Stimulated activated CD4-positive, alpha-beta T cell treated with anti-CD3 and anti-CD28 coated beads, Interleukin-1b, Interleukin-23, amount 100 ng/mL, for 4 hours (primary cell): Measurements from ENCODE around the gene CAMK2B.

Experiments
- DNase-seq, 2 donors: peaks; one replicate each; pipeline ENCODE4 v3.0.0-alpha.2; 2020; ENCODE audit warnings: low read depth in 2 of 2

Gene CAMK2B

GRCh38 chr7:44231088-44231487 is 94.3 kb downstream of the CAMK2B start:
- no peak for DNase-seq

GRCh38 chr7:44230286-44230685 is 95.1 kb downstream of the CAMK2B start:
- DNase-seq = no peak

- no peak for DNase-seq
Measured at GRCh38 chr7:44229546-44230105, 95.8 kb downstream of the CAMK2B start.

- no peak for DNase-seq
Measured at GRCh38 chr7:44228571-44229350, 96.6 kb downstream of the CAMK2B start.

DNA sequence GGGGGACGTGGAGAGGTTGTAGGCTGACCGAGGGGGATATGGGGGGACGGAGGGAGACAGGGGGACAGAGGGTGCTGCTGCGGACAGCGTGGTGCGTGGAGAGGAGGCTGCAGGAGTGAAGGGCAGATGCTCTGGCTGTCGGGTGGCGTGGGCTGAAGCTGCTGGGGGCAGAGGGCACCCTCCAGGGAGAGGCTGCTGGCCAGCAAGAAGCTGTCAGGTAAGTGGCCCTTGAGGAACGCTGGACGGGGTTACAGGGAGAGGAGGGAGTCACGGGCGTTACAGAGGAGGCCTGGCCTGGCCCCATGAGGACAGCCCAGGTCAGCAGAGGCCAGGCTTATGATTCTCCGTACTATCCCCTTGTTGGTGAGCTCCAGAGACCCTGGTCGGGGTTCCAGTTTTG is 97.5 kb downstream of the CAMK2B start:
- no peak for DNase-seq

GRCh38 chr7:44226396-44226753 is 99.0 kb downstream of the CAMK2B start:
- no peak for DNase-seq

DNA sequence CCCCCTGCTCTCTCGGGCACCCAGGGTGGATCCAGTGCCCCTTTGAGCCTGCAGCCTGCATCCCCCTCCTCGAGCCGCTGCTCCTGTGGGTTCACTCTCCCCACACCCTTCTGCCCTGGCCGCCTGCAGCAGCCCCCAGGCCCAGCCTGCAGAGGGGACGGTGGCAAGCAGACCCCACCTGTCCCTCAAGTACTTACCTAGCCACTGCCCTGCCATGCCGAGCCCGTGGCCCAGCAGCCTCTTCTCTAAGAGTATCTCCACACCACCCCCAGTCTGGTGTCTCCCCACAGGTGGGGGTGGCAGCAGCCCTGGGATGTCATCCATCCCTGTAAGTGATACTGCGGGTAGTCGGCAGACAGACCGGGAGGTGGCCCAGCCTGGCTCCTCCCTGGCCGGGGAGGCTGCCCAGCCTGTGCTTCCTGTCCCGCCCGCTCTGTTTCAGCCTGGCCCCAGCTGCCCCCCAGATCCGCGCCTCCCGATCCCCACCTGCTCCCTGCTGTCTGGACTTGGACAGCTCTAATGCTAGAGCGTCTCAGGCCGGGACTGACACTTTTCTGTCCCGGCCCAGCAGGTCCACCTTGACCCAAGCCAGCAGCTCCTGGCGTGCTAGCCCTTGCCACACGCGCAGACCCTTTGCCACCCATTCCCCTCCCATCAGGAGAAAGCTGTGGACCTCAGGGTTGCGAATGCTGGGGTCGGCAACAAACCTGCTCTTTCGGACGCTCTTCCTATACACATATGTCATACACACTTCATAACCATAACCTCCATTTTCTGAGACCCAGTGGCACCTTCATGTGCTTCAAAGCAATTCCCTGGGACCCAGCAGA is 99.6 kb downstream of the CAMK2B start:
- DNase-seq = no peak

GRCh38 chr7:44224974-44225565 is 100.3 kb downstream of the CAMK2B start:
- no peak for DNase-seq

GRCh38 chr7:44224080-44224973 is 101.1 kb downstream of the CAMK2B start:
- no peak for DNase-seq

DNA sequence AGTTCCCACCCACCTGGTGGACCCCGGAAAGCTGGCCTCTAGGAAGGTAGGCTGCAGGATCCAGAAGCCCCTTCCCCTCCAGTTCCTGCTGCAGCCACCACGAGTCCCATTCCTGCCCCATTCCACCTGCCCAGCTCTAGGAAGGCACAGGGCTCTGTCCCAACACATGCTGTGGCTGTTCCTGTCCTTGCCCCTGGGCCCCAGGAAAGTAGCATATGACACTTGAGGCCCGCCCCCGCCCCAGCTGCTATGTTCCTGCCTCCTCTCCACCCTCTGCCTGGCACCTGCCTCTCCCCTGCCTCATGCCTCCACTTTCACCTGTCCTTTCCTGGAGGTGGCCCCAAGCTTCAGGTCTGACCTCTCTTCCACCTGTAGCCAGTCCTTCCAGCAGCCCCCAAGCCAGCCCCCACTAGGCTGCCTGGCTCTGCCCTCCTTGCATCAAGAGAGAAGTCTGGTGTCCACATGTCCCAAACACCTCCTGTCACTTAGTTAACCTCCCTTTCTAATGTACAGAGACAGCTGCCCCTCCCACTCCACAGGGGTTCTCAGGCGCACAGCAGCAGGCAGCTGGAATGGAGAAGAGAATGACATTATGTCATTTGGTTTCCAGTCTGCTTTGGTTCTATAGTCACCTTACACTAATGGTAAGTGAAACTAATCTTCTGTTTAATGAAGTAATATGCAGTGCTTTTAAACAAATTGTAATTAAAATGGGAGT is 101.9 kb downstream of the CAMK2B start:
- DNase-seq = no peak

DNA sequence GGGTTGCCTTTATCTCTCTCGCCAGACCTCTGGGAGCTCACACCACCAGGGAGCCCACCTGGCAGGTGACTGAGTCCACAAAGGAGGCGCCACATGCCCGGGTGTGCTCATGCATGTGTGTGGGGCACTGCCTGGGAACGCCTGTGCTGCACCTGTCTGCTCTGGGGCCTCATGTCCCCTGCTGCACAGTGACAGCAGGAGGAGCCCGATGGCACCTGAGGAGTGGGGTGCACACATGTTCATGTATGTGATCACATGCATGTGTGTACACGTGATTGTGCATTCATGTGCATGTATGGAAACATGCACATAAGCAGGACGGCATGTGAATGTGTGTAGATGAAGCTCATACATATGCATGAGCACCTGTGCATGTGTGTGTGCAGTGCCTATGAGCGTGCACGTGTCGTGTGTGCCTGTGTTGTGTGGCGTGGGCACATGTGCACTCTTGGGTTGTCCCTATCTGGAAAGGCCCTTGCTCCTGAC is 102.6 kb downstream of the CAMK2B start:
- no peak for DNase-seq

DNA sequence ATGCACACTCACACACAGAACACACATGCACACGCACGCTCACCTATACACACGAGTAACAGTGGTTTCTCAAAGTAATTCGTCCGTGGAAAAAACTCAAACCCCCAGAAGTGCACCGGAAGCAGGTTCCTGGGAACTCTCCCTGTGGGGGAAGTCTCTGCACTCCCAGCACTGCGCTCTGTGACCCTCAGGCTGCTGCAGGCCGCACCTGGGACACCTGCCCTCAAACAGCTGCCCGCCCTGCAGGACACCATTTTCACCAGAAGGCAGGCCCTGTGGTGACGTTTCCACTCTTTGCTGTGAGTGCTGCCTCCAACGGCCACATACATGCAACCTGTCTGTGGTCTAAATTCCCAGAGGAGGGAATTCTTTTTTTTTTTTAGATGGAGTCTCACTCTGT is 103.3 kb downstream of the CAMK2B start:
- DNase-seq = no peak

DNA sequence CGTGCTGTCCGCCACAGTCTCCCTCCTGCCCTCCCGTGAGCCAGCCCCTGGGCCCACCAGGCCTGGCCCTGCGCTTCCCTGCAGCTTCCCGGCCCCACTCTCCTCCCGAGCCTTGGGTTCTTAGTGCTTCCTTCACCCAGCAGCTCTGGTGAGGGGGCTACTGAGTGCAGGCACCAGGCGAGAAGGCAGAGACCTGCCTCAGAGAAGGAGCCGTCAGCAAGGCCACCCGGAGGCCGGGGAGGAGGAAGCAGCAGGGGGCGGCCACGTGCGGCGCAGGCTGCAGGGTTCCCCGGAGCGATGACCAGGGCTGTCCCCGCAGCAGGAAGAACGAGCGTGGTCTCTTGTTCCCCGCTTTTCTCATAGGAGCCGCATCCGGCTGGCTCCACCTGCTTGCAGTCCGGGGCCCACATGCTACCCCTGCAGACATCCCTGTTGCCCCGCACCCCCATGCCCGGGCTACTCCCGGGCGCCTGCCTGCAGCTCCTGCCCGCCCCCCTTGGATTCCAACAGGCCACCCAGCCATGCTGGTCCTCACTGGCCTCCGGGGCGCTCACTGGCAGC is 104.1 kb downstream of the CAMK2B start:
- no peak for DNase-seq

- DNase-seq = no peak
Measured at GRCh38 chr7:44220358-44221112, 104.9 kb downstream of the CAMK2B start.

- DNase-seq = no peak
Measured at GRCh38 chr7:44220046-44220357, 105.4 kb downstream of the CAMK2B start.

DNA sequence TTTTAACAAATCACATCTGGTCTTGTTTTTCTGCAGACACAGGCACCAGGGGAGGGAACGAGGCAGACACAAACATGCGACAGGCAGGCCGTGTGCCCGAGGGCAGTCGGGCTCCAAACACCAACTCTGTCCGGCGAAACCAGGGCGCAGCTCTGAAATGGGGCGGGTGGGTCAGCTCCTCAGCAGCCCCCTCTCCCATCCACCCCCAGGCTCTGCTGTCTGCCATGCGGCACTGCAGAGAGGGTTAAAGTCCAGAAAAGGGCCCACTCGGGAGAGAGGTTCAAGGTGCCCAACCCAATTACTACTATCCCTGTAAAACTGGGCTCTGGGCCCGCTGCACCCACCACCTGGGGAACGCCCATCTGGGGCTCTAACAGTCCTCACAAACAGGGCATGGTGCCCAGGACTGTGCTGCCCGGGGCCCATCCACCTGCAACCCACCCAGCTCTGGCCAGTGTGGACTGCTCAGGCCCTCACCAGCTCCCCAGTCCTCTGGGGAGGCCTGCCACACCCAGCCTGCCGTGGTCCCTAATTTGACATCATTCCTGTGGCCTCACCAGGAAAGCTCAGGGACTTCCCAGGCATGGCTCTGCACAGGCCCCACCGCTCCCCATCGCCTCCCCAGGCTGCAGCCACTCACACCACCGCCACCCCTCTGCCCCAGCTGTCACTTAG is 105.9 kb downstream of the CAMK2B start:
- DNase-seq = no peak

- DNase-seq = no peak
Measured at GRCh38 chr7:44218418-44219201, 106.8 kb downstream of the CAMK2B start.

DNA sequence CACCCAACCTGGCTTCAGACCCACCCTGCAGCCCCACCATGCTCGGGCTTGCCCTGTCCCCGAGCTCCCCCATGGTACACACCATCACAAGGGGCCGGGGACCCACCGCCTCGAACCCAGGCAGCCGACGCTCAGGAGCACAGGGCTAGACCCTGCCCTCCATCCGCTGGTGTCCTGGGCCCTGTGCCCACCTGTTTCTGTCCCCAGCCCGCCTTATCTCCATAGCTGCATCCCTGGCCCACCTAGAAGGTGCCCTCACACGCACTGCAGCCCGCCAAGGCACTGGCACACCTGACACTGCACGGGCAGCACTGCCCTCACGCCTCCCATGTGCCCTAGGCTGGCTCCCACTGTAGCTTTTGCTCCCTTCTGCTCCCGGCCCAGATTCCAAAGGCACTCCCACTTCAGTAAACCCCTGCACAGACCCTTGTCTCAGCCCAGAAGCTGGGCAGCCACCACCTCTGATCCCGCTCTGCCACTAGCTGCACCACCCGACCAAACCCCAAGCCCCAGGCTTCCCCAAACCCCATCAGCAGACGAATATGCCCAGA is 107.5 kb downstream of the CAMK2B start:
- DNase-seq = no peak
